NCI-H2227 (cell line): ENCODE measurements around the gene SGSH.
A peak's percentile ranks its signal among the peaks of the same experiment; 100 is the strongest.
"Not testable (repeated sequence)": the region's sequence is repeated elsewhere in the genome, so short reads cannot be mapped to it uniquely, and the experiment has no call there.

Experiments used
- DNase-seq: peaks from one replicate; lab custom pipeline; 2025; ENCODE audit not compliant: unreplicated experiment; lab: John Stamatoyannopoulos, UW

SGSH gene

DNA sequence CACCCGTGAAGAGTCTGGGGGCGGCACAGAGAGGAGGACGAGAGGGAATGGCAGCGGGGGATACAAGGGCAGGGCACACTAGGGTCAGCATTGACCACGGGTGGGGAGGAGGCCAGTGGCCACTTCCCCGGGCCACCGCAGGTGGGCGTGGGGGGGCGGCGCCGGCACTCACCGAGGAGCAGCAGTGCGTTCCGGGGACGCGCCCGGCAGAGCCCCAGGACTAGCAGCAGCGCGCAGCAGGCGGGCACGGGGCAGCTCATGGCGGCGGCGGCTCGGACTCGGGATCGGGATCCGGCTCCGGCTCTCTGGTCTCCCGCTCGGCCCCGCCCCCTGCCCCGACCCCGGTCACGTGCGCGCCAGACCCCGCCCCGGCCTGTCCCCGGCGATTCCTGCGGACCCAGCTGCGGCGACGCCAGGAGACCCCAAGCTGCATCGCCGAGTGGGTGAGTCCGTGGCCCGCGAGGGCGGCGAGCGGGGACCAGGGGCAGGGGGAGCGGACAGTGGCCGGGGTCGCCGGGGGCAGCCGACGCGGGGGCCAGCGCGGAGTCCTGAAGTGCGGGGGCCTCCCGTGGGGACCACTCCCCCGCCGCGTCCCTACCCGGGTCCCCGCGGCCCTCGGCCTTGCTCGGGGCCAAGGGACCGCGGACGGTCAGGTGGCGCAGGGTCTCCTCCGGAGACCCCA, at the start of gene SGSH, which contains the start of gene SLC26A11:
Gene SGSH, minus strand, starts transcription at position 280 of the 682 bp plus-strand sequence. Its CDS starts 20 bp downstream, at position 260.
Gene SLC26A11, plus strand, starts transcription at position 374 of the 682 bp plus-strand sequence. CDS start 1,134 bp downstream, outside the sequence.
- peak; percentile 81 for DNase-seq

DNA sequence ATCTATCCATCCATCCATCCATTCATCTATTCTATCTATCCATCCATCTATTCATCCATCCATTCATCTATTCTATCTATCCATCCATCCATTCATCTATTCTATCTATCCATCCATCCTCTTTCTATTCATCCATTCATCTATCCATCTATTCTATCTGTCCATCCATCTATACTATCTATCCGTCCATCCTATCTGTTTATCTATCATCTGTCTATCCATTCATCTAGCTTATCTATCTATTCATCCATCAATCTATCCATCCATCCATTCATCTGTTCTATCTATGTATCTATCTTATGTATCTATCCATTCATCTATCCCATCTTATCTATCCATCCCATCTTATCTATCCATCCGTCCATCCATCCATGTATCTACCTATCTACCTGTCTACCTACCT, 49.3 kb upstream of the SGSH start:
- DNase-seq = no peak

DNA sequence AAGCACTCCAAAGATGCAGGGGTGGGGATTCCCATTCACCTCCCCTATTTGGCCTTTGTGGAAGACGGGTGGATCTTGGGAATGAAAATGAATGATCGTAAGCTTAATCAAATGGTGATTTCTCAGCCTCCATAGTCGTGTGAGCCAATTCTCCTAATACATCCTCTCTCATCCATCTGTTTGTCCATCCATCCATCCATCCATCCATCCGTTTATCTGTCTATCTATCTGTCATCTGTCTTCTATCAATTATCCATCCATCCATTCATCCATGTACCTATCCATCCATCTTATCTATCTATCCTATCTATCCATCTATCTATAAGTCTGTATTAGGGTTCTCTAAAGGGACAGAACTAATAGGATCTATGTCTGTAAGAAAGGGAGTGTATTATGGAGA, 48.3 kb upstream of the SGSH start:
- no peak for DNase-seq

DNA sequence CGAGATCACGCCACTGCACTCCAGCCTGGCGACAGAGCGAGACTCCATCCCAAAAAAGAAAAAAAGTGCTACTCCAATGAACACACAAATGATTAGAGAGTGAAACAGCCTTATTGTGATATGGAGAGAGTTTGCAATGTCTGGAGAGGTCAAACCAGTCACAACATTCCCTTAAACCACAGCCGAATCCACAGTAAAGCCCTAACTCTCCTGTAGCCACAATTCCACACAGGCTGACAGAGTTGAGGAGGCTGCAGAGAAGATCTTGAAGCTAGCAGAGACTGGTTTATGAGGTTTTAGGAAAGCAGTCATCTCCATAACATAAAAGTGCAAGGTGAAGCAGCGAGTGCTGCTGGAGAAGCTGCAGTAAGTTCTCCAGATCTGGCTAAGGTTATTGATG, 47.3 kb upstream of the SGSH start:
- DNase-seq = no peak

GRCh38 chr17:80265205-80266068, 45.3 kb upstream of the SGSH start:
- DNase-seq = peak; percentile 21

- no peak for DNase-seq
Observed at GRCh38 chr17:80264205-80265075, 44.3 kb upstream of the SGSH start.

GRCh38 chr17:80263253-80264204, 43.4 kb upstream of the SGSH start:
- DNase-seq = peak; percentile 90

DNA sequence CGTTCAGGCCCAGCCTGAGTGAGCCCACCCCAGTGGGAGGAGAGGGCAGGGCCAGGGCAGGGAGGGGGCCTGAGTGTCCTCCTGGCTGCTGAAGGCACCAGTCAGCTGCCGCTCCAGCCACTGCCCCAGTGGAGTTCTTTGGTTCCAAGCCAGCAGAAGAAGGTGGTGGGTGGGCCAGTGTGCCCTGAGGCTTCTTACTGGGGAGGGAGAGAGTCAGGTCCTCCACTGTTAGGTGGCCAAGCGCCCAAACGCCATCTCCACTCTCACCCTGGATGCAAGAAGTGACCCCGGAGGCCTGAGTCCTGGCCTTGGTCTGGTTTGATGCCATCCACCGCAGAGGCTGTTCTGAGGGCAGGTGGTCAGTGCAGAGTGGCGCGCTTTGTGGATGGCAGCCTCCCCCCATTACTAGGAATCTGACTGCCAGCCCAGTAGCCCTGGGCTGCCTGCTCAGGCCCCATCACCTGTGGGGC, 42.7 kb upstream of the SGSH start:
- no peak for DNase-seq

GRCh38 chr17:80262291-80262690, 42.2 kb upstream of the SGSH start:
- no peak for DNase-seq

DNA sequence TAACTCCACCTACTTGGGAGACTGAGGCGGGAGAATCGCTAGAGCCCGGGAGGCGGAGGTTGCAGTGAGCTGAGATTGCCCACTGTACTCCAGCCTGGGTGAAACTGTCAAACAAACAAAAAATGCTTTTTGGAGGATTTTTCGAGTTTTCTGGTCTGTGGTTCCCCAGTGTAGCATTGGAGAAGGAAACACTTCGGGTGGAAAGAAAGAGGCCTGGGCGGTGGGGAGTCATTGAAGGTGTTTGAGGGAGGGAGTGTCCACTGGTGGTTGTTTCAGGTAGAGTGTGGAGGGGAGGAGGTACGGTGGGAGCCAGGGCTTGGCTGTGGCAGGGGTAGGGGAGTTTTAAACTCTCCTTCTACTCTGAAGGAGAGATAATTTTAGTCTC, 41.8 kb upstream of the SGSH start:
- DNase-seq = no peak

GRCh38 chr17:80261159-80261894, 41.2 kb upstream of the SGSH start:
- DNase-seq = peak; percentile 60

- peak; percentile 65 for DNase-seq
Observed at GRCh38 chr17:80260791-80261158, 40.6 kb upstream of the SGSH start, which contains the start of gene RNF213. RNF213 (plus strand) TSS chr17:80260852; CDS start chr17:80263682, 2,830 bp downstream.

DNA sequence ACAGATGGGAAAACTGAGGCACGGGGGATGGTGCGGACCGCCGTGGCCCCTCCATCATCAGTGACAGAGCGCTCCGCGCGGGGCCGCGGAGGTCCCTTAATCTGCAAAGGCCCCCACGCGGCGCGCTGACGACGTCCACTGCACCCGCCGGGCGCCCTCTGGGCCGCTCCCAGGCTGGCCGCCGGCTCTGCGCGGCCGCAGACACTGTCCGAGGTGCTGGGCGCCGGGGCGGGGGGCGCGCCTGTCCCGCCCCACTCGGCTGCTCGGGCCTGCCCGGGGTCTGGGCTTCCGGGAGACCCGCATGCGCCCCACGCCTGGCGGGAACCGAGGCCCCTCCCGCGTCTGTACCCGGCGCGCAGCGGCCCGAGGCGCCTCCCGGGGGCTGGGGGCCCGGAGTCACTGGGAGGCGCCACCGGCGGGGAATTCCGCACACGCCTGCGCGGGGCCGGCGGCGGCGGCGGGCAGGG, 40.0 kb upstream of the SGSH start:
- DNase-seq = peak; percentile 86

DNA sequence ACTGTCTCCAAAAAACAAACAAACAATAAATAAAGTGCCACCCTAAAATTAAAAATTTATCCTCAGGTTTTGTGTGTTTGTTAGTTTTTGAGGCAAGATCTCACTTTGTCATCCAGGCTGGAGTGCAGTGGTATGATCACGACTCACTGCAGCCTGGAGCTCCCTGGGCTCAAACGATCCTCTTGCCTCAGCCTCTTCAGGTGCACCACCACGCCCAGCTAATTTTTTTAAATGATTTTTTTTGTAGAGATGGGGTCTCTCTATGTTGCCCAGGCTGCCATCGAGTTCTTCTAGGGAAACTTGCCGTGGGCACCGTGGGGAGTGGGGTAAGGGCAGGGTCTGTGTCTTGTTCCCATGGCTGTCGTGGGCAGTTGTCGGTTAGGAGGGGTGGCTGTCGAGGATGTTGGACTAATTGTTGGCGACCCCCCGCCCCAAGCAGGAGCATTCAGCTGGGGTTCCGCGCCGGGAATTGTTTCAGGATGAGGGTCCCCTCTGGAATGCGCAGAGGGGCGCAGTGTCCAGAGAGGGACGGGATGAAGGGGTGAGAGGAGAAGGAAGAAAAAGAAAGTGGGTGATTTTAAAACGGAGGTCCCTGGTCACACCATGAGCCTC, 39.4 kb upstream of the SGSH start:
- DNase-seq = no peak

DNA sequence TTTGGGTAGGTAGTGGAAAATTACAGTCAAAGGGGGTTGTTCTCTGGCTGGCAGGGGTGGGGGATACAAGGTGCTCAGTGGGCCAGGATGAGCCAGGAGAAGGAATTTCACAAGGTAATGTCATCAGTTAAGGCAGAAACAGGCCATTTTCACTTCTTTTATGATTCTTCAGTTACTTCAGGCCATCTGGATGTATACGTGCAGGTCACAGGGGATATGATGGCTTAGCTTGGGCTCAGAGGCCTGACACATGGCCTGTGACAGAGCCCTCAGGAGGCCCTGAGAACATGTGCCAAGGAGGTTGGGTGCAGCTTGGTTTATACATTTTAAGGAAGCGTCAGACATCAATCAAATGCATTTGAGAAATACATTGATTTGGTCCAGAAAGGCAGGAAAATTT, 38.2 kb upstream of the SGSH start:
- not testable (repeated sequence) for DNase-seq

- no peak for DNase-seq
Observed at GRCh38 chr17:80257716-80258213, 37.6 kb upstream of the SGSH start.

DNA sequence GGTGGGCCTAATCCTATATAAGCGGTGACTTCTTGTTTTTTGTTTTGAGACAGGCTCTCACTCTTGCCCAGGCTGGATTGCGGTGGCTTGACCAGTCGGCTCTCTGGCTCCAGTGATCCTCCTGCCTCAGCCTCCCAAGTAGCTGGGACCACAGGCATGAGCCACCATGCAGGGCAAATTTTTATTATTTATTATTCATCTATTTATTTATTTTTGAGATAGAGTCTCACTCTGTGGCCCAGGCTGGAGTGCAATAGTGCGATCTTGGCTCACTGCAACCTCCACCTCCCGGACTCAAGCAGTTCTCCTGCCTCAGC, 35.9 kb upstream of the SGSH start:
- no peak for DNase-seq

GRCh38 chr17:80254396-80255251, 34.5 kb upstream of the SGSH start:
- DNase-seq = no peak
